Subcutaneous abdominal adipose tissue (tissue), 5 donors: ENCODE results near the gene ST6GALNAC5.

Source experiments
- H3K27ac ChIP-seq: one replicate; pipeline ENCODE4 v1.7.0; 2013; ENCODE audit warnings: low read depth, mild to moderate bottlenecking, inconsistent platforms, low read length, moderate library complexity
- H3K27me3 ChIP-seq, 5 donors: one replicate each; pipeline ENCODE4 v1.7.0; 2013; ENCODE audit warnings: low read length in 5 of 5, inconsistent platforms in 1 of 5; ENCODE audit not compliant: control insufficient read depth in 5 of 5, insufficient read depth in 4 of 5
- H3K36me3 ChIP-seq, 5 donors: one replicate each; pipeline ENCODE4 v1.7.0; 2013; ENCODE audit warnings: low read length in 5 of 5; ENCODE audit not compliant: control insufficient read depth in 5 of 5, insufficient read depth in 5 of 5
- H3K4me1 ChIP-seq, 5 donors: one replicate each; pipeline ENCODE4 v1.7.0; 2013; ENCODE audit warnings: low read length in 5 of 5, mild to moderate bottlenecking in 3 of 5, moderate library complexity in 1 of 5; ENCODE audit not compliant: control insufficient read depth in 5 of 5, insufficient read depth in 5 of 5
- H3K4me3 ChIP-seq, 5 donors: one replicate each; pipeline ENCODE4 v1.7.0; 2013; ENCODE audit warnings: low read length in 5 of 5, low read depth in 1 of 5
- H3K9ac ChIP-seq, 5 donors: one replicate each; pipeline ENCODE4 v1.7.0; 2013; ENCODE audit warnings: low read length in 5 of 5, mild to moderate bottlenecking in 4 of 5, moderate library complexity in 3 of 5
- H3K9me3 ChIP-seq, 5 donors: one replicate each; pipeline ENCODE4 v1.7.0; 2013; ENCODE audit warnings: low read length in 5 of 5; ENCODE audit not compliant: control insufficient read depth in 5 of 5
- donor health status: healthy.
- donor health status: healthy.
- donor health status: healthy.
- donor health status: healthy.
- donor health status: healthy.

The ST6GALNAC5 gene

DNA sequence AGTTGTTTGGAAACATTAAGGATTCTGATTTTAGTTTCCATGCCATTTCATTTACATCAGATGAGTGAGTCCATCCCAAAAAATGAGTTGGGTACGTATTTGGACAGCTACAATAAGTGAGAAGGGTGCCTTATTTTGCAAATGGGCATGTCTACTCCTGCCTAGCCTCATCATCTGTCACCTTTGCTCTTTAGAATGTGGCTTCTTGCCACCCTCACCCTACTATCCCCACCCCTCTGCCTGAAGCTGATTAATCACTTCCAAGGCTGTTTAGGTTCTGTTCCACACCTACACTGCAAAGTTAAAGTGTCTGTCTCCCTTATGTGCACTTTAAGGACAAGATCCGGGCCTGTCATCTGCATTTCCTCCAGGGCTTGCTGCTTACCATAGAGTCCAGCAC, 61.2 kb downstream of the ST6GALNAC5 start:
- peaks cover 0 to 7% (median 3%) of the 10 kb centered on the region in 5 donors for H3K9me3 ChIP-seq
- H3K27me3 ChIP-seq = no peaks in the 10 kb centered on the region
- H3K4me3 ChIP-seq = no peak overlapping the region
- no peaks in the 10 kb centered on the region for H3K4me1 ChIP-seq
- no peak overlapping the region for H3K27ac ChIP-seq
- H3K9ac ChIP-seq = no peak overlapping the region
- no peaks in the 10 kb centered on the region for H3K36me3 ChIP-seq

DNA sequence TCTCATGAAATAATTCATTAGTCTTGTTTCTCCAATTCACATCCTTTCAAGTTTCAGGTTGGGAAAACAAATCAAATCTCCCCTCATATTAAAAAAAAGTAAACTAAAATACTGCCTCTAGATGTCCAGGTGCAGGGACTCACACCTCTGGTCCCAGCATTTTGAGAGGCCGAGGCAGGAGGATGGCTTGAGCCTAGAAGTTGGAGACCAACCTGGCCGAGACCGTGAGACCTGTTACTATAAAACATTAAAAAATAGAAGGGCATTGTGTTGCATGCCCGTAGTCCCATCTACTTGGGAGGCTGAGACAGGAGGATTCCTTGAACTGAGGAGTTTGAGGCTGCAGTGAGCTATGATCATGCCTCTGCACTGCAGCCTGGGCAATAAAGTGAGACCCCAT, 61.9 kb downstream of the ST6GALNAC5 start:
- no peak overlapping the region for H3K27ac ChIP-seq
- no peak overlapping the region for H3K9ac ChIP-seq
- H3K27me3 ChIP-seq = no peaks in the 10 kb centered on the region
- no peaks in the 10 kb centered on the region for H3K4me1 ChIP-seq
- H3K9me3 ChIP-seq = peaks cover 0 to 7% (median 3%) of the 10 kb centered on the region in 5 donors
- no peak overlapping the region for H3K4me3 ChIP-seq
- no peaks in the 10 kb centered on the region for H3K36me3 ChIP-seq

DNA sequence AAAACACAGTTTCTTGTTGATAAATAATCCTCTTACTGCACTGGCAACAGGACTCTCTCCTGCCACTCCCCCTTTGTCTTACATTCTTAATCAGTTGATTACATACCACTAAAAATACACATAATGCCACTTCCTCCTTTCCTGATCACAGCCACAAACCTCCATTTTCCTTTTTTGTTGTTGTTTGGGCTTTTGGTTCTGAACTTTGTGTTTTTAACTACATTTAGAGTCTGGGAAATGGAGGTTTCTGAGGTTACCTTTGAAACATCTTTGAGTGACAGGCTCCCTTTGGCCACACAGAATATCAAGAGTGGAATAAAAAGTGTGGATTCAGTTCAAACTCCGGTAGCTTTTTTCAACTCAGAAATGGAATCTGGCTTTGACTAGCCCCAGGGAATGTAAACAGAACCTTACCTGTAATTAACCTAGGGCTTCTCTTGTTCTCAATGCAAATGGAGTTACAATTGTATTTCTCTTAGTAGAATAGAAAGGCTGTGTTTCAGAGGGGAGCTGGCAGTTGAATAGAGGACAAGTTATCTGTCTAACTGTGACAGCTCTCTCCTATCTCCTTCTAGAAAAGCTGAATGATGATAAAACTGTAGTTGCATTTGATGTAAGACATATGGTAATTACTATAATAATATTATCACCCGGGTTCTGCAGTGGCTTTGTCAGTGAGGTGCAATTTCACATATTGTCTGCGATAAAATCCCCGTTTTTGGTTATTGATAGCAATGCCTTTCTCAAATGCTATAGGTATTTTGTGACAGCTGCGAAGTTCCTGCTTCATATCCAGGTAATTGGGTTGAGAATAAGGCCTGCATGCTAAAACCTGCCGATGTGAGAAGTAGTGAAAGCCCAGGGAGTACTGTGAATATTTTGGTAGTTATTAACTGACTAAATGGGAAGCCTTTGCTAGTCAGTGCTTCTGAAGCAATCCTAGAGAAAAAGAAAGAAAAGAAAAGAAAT, 66.9 kb downstream of the ST6GALNAC5 start:
- H3K9me3 ChIP-seq = peaks cover 0 to 7% (median 3%) of the 10 kb centered on the region in 5 donors
- no peak overlapping the region for H3K4me3 ChIP-seq
- no peaks in the 10 kb centered on the region for H3K36me3 ChIP-seq
- H3K9ac ChIP-seq = no peak overlapping the region
- peaks cover 0 to 3% (median 2%) of the 10 kb centered on the region in 5 donors for H3K4me1 ChIP-seq
- no peaks in the 10 kb centered on the region for H3K27me3 ChIP-seq
- no peak overlapping the region for H3K27ac ChIP-seq

DNA sequence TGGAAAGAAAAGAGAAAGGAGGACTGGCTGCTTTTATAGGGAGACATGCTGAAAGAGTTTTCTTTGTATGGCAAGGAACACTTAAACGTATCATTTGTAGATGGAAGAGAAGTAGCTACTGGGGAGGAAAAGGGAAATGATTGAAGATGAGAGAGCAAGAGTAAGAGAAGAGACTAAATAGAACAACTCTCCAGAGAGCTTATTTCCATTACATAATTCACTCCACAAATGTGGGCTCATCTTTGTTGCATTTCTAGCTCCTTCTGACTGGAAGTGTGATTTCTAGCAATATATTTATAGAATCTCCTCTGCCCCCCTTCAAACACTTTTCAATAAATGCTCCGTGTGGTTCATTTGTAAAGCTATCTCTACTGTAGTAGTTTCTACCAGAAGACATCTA, 71.0 kb downstream of the ST6GALNAC5 start:
- Histone ChIP-seq H3K27ac (no peak overlapping the region), H3K36me3 (no peaks in the 10 kb centered on the region), H3K9me3 (no peaks in the 10 kb centered on the region), H3K4me1 (peaks cover 0 to 5% (median 2%) of the 10 kb centered on the region in 5 donors), H3K27me3 (no peaks in the 10 kb centered on the region), H3K9ac (no peak overlapping the region), H3K4me3 (no peak overlapping the region)

DNA sequence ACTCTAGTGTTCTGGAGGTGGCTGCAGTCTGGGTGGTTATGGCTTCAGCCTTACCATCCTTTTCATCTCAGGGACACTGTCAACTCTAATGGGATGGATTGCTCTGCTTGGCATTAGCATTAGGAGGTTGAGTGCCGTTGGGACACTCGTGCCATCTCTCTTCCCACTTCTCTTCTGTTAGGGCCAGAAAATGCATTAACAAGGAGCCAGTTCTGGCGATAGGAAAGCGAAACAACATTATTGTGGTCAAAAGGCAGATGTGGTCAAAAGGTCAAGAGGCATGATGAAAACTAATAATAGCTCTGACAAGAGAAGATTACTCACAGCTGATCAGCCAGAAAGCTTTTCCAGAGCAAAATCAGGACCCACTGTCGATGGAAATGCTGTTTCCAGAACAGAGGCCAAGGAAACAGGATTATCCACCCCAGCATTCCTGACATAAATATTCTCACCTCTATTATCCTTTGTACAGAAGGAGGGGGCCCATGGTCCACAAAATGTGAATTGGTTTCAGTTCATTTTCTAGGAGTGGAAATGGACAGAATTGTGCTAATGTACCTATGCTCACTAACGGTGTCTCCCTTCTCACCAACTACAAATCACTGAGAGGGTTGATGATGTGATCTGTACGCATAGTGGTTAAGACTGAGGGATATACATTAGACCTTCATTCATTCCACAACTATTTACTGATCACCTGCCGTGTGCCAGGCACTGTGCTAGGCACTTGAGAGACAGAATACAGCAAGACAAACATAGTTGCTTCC, 72.0 kb downstream of the ST6GALNAC5 start:
- Histone ChIP-seq H3K9me3 (no peaks in the 10 kb centered on the region), H3K27me3 (no peaks in the 10 kb centered on the region), H3K9ac (no peak overlapping the region), H3K27ac (no peak overlapping the region), H3K36me3 (no peaks in the 10 kb centered on the region), H3K4me1 (peaks cover 0 to 5% (median 2%) of the 10 kb centered on the region in 5 donors), H3K4me3 (no peak overlapping the region)

DNA sequence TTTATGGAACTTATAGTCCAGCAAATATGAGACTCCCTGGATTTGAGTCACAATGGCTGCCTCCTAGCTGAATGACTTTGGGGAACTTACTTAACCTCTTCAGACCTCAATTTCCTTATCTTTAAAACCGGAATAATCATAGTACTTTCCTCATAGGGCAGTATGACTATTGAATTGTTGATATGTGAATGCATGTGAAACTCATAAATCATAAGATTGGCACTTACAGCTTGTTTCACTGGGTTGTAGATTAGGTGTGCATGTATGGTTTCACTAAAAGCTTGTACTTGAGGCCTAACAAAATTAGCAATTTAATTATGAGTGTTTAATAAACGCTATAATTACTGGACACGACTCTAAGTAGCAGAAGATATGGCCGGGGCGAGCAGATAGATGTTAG, 72.5 kb downstream of the ST6GALNAC5 start:
- Histone ChIP-seq H3K36me3 (no peaks in the 10 kb centered on the region), H3K9me3 (no peaks in the 10 kb centered on the region), H3K27me3 (no peaks in the 10 kb centered on the region), H3K27ac (no peak overlapping the region), H3K4me3 (no peak overlapping the region), H3K9ac (no peak overlapping the region), H3K4me1 (peaks cover 0 to 5% (median 2%) of the 10 kb centered on the region in 5 donors)

DNA sequence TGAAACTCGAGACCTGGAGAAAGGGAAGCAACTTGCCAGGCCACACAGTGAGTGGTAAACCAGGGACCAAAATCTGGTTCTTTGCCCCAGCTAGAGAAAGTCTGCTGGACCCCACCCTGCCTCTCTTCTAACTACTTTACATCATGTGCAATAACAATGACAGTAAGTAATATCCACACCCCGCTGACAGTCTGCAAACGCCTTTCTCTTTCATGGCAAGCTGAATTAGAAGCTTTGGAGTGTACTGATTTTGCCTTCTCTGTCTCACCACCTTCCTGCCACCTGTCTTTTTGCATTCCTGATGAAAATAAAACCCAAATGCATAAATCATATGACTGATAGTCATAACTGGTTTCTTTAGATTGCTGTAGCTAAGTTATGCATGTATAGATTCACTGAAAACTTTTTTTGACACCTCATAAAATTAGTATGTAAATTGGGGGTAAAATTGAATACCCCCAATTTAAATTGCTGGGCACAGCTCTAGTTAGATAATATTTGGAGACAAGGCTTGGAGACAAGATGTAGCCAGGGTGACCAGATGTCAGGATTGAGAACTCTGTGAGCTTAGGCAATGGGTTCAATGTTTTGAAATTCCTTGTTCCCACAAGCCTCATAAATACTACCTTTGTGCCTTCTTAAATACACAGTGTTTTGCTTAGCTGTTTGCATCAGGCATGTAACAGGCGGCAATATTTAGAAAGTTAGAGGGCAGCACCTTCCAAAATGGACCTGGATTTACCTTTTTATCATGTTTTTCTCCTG, 73.5 kb downstream of the ST6GALNAC5 start:
- Histone ChIP-seq H3K4me3 (no peak overlapping the region), H3K9me3 (no peaks in the 10 kb centered on the region), H3K27me3 (no peaks in the 10 kb centered on the region), H3K4me1 (peaks cover 0 to 5% (median 2%) of the 10 kb centered on the region in 5 donors), H3K27ac (no peak overlapping the region), H3K9ac (no peak overlapping the region), H3K36me3 (no peaks in the 10 kb centered on the region)

DNA sequence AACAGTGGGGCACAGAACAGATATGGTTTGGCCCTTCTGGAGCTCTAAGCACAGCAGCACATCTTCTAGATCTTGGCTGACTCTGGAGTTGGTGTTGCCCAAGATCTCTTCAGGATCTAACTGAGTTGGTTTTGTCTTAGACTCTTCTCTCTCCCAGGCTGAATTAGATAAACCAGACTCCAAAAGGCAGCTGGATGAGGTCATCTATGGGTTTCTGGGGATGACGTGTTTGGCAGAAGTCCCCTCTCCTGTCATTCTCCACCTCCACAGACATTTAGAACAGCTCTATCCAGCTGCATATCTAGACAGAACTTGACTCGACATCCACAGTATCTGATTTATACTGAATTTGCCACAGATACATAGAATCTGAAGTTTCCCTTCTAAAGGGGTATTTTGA, 75.3 kb downstream of the ST6GALNAC5 start:
- no peak overlapping the region for H3K27ac ChIP-seq
- H3K4me3 ChIP-seq = no peak overlapping the region
- H3K9me3 ChIP-seq = no peaks in the 10 kb centered on the region
- H3K9ac ChIP-seq = no peak overlapping the region
- no peaks in the 10 kb centered on the region for H3K27me3 ChIP-seq
- H3K36me3 ChIP-seq = no peaks in the 10 kb centered on the region
- H3K4me1 ChIP-seq = peaks cover 0 to 5% (median 2%) of the 10 kb centered on the region in 5 donors

DNA sequence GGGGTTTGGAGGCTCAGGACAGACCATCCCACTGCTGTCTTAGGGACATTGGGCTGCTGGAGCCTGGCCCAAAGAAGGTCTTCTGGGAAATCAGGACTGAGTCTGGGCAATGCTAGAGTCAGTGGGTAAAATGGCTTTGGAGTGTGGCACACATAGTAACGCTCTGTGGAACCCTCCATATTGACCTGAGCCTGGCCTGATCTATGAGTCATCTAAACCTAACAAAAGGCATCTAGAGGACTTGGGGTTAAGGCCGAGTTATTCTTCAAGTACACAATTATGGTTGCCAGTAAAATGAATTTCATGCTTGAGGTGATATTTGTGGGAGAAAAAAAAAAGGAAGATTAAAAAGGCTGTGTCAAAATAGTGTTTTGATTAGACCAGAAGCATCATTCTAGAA, 77.7 kb downstream of the ST6GALNAC5 start:
- Histone ChIP-seq H3K4me3 (no peak overlapping the region), H3K9ac (no peak overlapping the region), H3K27me3 (no peaks in the 10 kb centered on the region), H3K4me1 (no peaks in the 10 kb centered on the region), H3K27ac (no peak overlapping the region), H3K36me3 (no peaks in the 10 kb centered on the region), H3K9me3 (no peaks in the 10 kb centered on the region)
